ENCODE results near the gene MARS1.
A peak's percentile ranks its signal among the peaks of the same experiment; 100 is the strongest.

Gene MARS1

DNA sequence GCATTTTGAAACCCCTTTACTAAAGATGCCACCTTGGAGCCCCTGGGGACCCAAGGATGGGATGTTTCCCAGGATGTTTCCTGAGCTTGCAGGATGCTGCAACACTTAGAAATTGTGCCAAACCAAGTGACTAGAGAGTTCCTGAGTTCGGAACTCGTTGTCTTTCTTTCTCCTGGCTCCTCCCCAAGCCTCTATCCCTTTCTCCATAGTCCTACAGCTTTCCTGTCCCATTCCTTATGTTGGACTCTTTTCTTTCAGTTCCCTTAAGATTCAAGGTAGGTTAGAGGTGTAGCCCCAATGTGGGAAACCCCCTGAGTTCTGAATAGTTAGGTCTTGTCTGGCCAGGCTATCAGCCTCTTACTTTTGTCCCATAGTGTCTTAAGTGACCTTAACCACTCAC lies 60.6 kb downstream of the MARS1 start:
- TF ChIP-seq CTCF (IDR thresholded peaks at IDR 0.05; ENCODE audit: borderline replicate concordance, control extremely low read depth, extremely low read depth, insufficient read depth, missing control alignments): no peak
- DNase-seq (ENCODE audit: low spot score): no peak
- in situ Hi-C loops (cut with MboI; ENCODE audit: low sequenced_read_pairs, unreplicated experiment): no loop called here

GRCh38 chr12:57549203-57549908 lies 61.5 kb downstream of the MARS1 start:
- no peak for DNase-seq (ENCODE audit: low spot score)
- in situ Hi-C loops (cut with MboI; ENCODE audit: low sequenced_read_pairs, unreplicated experiment): no loop called here
- TF ChIP-seq CTCF (IDR thresholded peaks at IDR 0.05; ENCODE audit: borderline replicate concordance, control extremely low read depth, extremely low read depth, insufficient read depth, missing control alignments): no peak

DNA sequence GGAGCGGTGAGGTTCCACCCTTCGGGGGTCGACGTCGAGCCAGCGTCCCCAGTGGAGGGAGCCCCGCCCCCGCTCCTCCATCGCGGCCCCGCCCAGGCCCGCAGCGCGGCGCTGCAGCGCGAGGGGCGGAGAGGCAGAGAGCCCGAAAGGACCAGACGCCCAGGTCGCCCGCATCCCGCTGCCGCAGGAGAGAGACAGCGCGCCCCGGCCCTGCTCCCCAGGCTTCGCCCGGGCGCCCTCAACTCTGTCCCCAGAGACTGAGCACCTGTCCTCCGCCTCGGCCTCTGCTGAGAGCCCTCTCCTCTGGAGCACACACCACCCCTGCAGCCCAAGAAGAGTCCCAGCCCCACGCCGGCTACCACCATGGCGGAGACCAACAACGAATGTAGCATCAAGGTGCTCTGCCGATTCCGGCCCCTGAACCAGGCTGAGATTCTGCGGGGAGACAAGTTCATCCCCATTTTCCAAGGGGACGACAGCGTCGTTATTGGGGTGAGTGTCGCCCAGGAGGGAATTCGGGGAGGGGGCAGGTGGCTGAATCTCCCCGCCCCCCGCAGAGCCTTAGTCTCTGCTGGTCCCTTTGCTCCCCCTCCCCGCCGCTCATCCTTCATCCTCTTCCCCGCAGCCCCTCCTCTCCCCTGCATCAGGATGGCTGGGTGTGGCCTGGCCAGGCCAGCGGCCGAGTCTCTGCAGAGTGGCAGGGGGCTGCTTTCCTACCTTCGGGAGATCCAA lies 62.2 kb downstream of the MARS1 start, which contains the start of gene KIF5A:
TSS of gene KIF5A (plus strand) at position 136 of the 732 bp plus-strand sequence. CDS start at position 364, 228 bp downstream.
- peak; percentile 85 for DNase-seq (ENCODE audit: low spot score)
- no peak for TF ChIP-seq CTCF (IDR thresholded peaks at IDR 0.05; ENCODE audit: borderline replicate concordance, control extremely low read depth, extremely low read depth, insufficient read depth, missing control alignments)
- in situ Hi-C loops (cut with MboI; ENCODE audit: low sequenced_read_pairs, unreplicated experiment): no loop called here

GRCh38 chr12:57550641-57551549 lies 63.0 kb downstream of the MARS1 start:
- TF ChIP-seq CTCF (IDR thresholded peaks at IDR 0.05; ENCODE audit: borderline replicate concordance, control extremely low read depth, extremely low read depth, insufficient read depth, missing control alignments): no peak
- no peak for DNase-seq (ENCODE audit: low spot score)
- in situ Hi-C loops (cut with MboI; ENCODE audit: low sequenced_read_pairs, unreplicated experiment): no loop called here

DNA sequence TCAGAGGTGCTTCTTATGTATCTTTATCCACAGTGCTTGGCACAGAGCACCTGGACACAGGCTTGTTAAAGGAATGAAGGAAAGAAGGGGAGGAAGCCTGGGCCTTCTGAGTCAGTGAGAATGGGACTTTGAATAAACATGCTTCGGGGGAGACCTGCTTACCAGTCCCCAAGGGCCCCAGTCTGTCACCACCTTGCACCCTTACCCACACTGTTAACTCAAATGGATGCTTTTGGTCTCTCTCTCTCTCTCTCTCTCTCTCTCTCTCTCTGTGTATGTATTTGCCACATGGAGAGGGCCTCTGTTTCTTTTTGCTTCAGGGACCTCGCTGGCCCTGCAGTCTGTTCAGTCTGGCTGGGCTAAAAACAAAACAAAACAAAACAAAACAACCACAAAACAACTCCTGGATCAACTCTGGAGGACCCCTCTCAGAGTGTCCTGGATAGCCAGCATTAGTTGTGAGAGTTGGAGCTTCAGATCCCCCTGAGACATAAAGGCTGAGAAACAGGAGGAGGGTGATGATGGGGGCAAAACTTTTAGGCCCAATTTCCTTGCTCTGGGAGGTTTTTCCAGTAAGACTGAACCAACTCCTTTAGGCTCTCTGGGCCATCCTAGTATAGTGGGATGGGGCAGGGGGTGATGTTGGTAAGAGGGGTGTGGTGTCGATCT lies 63.9 kb downstream of the MARS1 start:
- DNase-seq (ENCODE audit: low spot score): no peak
- no peak for TF ChIP-seq CTCF (IDR thresholded peaks at IDR 0.05; ENCODE audit: borderline replicate concordance, control extremely low read depth, extremely low read depth, insufficient read depth, missing control alignments)
- in situ Hi-C loops (cut with MboI; ENCODE audit: low sequenced_read_pairs, unreplicated experiment): no loop called here

DNA sequence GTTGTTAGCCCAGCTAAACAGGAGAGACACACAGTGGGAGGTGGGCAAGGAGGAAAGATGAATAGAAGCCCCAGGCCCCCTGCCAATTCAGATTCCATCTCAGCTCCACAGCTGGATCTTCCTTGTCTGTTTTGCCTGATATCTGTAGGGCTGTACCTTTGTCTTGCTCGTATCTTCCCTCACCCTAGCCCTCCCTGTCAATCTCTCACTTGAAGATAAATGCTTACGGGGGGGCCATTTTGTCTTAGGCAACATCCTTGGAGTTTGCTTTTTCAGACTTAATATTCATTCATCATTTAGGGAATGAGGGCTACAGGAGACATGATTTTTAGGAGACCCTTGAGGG lies 64.4 kb downstream of the MARS1 start:
- in situ Hi-C loops (cut with MboI; ENCODE audit: low sequenced_read_pairs, unreplicated experiment): no loop called here
- no peak for TF ChIP-seq CTCF (IDR thresholded peaks at IDR 0.05; ENCODE audit: borderline replicate concordance, control extremely low read depth, extremely low read depth, insufficient read depth, missing control alignments)
- no peak for DNase-seq (ENCODE audit: low spot score)

Data from GM13976 (cell line).